ENCODE data around the gene USP21. TPM values are rescaled to one million over a fixed set of nuclear protein-coding genes. Genes with fewer than 3 reads are reported as not detected.
"Not testable (repeated sequence)": the region's sequence is repeated elsewhere in the genome, so short reads cannot be mapped to it uniquely, and the experiment has no call there.

USP21 gene
- total and polyA plus RNA-seq, 8 donors, result 7.9 to 25.3 (median 11.2) TPM

- Histone ChIP-seq H3K4me1 (peaks cover 28 to 36% (median 30%) of the 10 kb centered on the region in 3 donors), H3K27me3 (no peaks in the 10 kb centered on the region), H3K36me3 (no peaks in the 10 kb centered on the region), H3K9me3 (no peaks in the 10 kb centered on the region), H3K4me3 (no peak overlapping the region), H3K27ac (no peak overlapping the region)
- no peak for DNase-seq
- 71 to 83% methylated on average over 2 of the region's 2 CpGs for WGBS, 2 donors
- no peak for FAIRE-seq
- intact Hi-C loops (cut with DNase I), result no loop called here
- no peak for ATAC-seq
- TF ChIP-seq, protein P1, sequence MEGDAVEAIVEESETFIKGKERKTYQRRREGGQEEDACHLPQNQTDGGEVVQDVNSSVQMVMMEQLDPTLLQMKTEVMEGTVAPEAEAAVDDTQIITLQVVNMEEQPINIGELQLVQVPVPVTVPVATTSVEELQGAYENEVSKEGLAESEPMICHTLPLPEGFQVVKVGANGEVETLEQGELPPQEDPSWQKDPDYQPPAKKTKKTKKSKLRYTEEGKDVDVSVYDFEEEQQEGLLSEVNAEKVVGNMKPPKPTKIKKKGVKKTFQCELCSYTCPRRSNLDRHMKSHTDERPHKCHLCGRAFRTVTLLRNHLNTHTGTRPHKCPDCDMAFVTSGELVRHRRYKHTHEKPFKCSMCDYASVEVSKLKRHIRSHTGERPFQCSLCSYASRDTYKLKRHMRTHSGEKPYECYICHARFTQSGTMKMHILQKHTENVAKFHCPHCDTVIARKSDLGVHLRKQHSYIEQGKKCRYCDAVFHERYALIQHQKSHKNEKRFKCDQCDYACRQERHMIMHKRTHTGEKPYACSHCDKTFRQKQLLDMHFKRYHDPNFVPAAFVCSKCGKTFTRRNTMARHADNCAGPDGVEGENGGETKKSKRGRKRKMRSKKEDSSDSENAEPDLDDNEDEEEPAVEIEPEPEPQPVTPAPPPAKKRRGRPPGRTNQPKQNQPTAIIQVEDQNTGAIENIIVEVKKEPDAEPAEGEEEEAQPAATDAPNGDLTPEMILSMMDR (IDR thresholded peaks at IDR 0.05), result no peak
Observed at GRCh38 chr1:161114556-161114955, 44.7 kb upstream of the USP21 start.

- no peak for FAIRE-seq
Observed at GRCh38 chr1:161115132-161115711, 44.1 kb upstream of the USP21 start.

GRCh38 chr1:161115961-161116360, 43.3 kb upstream of the USP21 start:
- ATAC-seq; intact Hi-C loops (cut with DNase I); H3K9me3 ChIP-seq; H3K27ac ChIP-seq; DNase-seq; H3K36me3 ChIP-seq; FAIRE-seq; H3K4me3 ChIP-seq; H3K27me3 ChIP-seq: not testable (repeated sequence)
- H3K4me1 ChIP-seq, result peaks cover 38 to 43% (median 42%) of the 10 kb centered on the region in 3 donors
- WGBS, 2 donors, result 84 to 87% methylated on average over 6 of the region's 6 CpGs

More at GRCh38 chr1:161115132-161115711, 44.1 kb upstream of the USP21 start:
- Histone ChIP-seq H3K4me3 (no peak overlapping the region), H3K27me3 (no peaks in the 10 kb centered on the region), H3K9me3 (no peaks in the 10 kb centered on the region), H3K4me1 (peaks cover 34 to 42% (median 36%) of the 10 kb centered on the region in 3 donors), H3K27ac (no peak overlapping the region), H3K36me3 (no peaks in the 10 kb centered on the region)
- ATAC-seq (no peak), DNase-seq (no peak)
- TF ChIP-seq, protein P1 (IDR thresholded peaks at IDR 0.05), result no peak
- intact Hi-C loops (cut with DNase I), result no loop called here
- 88 to 90% methylated on average over 12 of the region's 12 CpGs for WGBS, 2 donors

- ATAC-seq, result peak; percentile 81 to 94 (median 88)
- peak; percentile 78 to 93 (median 83) for DNase-seq
- H3K27me3 ChIP-seq, result no peaks in the 10 kb centered on the region
- H3K4me1 ChIP-seq, result peaks cover 39 to 42% (median 41%) of the 10 kb centered on the region in 3 donors
- no peak for FAIRE-seq
- H3K27ac ChIP-seq, result peak within 1 kb of the TSS; percentile 77 to 95 (median 86)
- no peaks in the 10 kb centered on the region for H3K9me3 ChIP-seq
- TF ChIP-seq, protein P1 (IDR thresholded peaks at IDR 0.05), result no peak
- peaks cover 0 to 23% (median 14%) of the 10 kb centered on the region in 3 donors for H3K36me3 ChIP-seq
- WGBS, 2 donors, result 0 to 1% methylated on average over 57 to 58 of the region's 58 CpGs
- H3K4me3 ChIP-seq, result peak within 1 kb of the TSS; percentile 60 to 97 (median 90)
- intact Hi-C loops (cut with DNase I), result no loop called here
Observed at GRCh38 chr1:161117759-161118581, 41.3 kb upstream of the USP21 start, which contains the start of the genes NIT1 and PFDN2. NIT1 (plus strand) TSS chr1:161118105; CDS start chr1:161118177, 72 bp downstream. PFDN2 (minus strand) TSS chr1:161118037; CDS start chr1:161118026, 11 bp downstream.

GRCh38 chr1:161119092-161119903, 40.0 kb upstream of the USP21 start:
- Histone ChIP-seq H3K27ac (peak overlapping the region; percentile 77 to 95 (median 86)), H3K36me3 (peaks cover 0 to 33% (median 21%) of the 10 kb centered on the region in 3 donors), H3K9me3 (no peaks in the 10 kb centered on the region), H3K4me1 (peaks cover 30 to 33% (median 31%) of the 10 kb centered on the region in 3 donors), H3K4me3 (peak overlapping the region in 3 of 4 donors; percentile 60 to 97 (median 96)), H3K27me3 (no peaks in the 10 kb centered on the region)
- ATAC-seq (peak; percentile 60 to 72 (median 70)), DNase-seq (peak; percentile 61 to 82 (median 76)), FAIRE-seq (no peak)
- intact Hi-C loops (cut with DNase I), result no loop called here
- 15% methylated on average over 10 of the region's 10 CpGs for WGBS, 2 donors
- TF ChIP-seq, protein P1 (IDR thresholded peaks at IDR 0.05), result peak in 2 of 4 donors; percentile 12 to 13
